ENCODE results near the gene USP16.

Gene USP16

GRCh38 chr21:29033871-29034270, 9.4 kb downstream of the USP16 start:
- no peak for DNase-seq

- no peak for DNase-seq
Observed at GRCh38 chr21:29034678-29035077, 10.2 kb downstream of the USP16 start.

GRCh38 chr21:29052224-29052623, 27.8 kb downstream of the USP16 start:
- DNase-seq: no peak

- DNase-seq: no peak
Observed at GRCh38 chr21:29053011-29053553, 28.6 kb downstream of the USP16 start.

GRCh38 chr21:29053656-29054055, 29.2 kb downstream of the USP16 start:
- DNase-seq: no peak

GRCh38 chr21:29055080-29055479, 30.6 kb downstream of the USP16 start:
- no peak for DNase-seq

GRCh38 chr21:29056005-29056404, 31.5 kb downstream of the USP16 start:
- DNase-seq: no peak

GRCh38 chr21:29056538-29057050, 32.1 kb downstream of the USP16 start:
- no peak for DNase-seq

- no peak for DNase-seq
Observed at GRCh38 chr21:29064850-29065481, 40.5 kb downstream of the USP16 start.

- no peak for DNase-seq
Observed at GRCh38 chr21:29072873-29073221, 48.4 kb downstream of the USP16 start.

GRCh38 chr21:29073222-29074006, 48.9 kb downstream of the USP16 start, which contains the start of gene CCT8:
Gene CCT8, minus strand, starts transcription at chr21:29073648. Its CDS starts 58 bp downstream, at chr21:29073590.
- DNase-seq: peak; percentile 97

- DNase-seq: no peak
Observed at GRCh38 chr21:29074007-29074376, 49.5 kb downstream of the USP16 start.

- no peak for DNase-seq
Observed at GRCh38 chr21:29074783-29075182, 50.3 kb downstream of the USP16 start.

GRCh38 chr21:29075706-29076466, 51.4 kb downstream of the USP16 start:
- DNase-seq: no peak

- DNase-seq: peak; percentile 80
Observed at GRCh38 chr21:29076731-29077640, 52.5 kb downstream of the USP16 start.

GRCh38 chr21:29077651-29078090, 53.2 kb downstream of the USP16 start:
- peak; percentile 43 for DNase-seq

GRCh38 chr21:29078869-29079767, 54.6 kb downstream of the USP16 start:
- DNase-seq: no peak

GRCh38 chr21:29080454-29080941, 56.0 kb downstream of the USP16 start:
- DNase-seq: no peak

GRCh38 chr21:29082046-29082815, 57.8 kb downstream of the USP16 start:
- no peak for DNase-seq

GRCh38 chr21:29083306-29083705, 58.8 kb downstream of the USP16 start:
- no peak for DNase-seq

Data from SHP77 treated with DMSO at 0.1 percent for 48 hours (cell line).